HL-60/S4 treated with phorbol 12-myristate 13-acetate at 8.2 ng/mL for 4 days and 3 days (cell line): Measurements from ENCODE around the gene NSG1.
"Not testable (repeated sequence)": the region's sequence is repeated elsewhere in the genome, so short reads cannot be mapped to it uniquely, and the experiment has no call there.

Source experiments
- in situ Hi-C: fragments of 300-500 bp; cut with MboI; formaldehyde crosslinking; loops from 2 replicates; pipeline ENCODE4 v1.15.0; 2022; ENCODE audit warnings: low sequenced_read_pairs

The NSG1 gene

DNA sequence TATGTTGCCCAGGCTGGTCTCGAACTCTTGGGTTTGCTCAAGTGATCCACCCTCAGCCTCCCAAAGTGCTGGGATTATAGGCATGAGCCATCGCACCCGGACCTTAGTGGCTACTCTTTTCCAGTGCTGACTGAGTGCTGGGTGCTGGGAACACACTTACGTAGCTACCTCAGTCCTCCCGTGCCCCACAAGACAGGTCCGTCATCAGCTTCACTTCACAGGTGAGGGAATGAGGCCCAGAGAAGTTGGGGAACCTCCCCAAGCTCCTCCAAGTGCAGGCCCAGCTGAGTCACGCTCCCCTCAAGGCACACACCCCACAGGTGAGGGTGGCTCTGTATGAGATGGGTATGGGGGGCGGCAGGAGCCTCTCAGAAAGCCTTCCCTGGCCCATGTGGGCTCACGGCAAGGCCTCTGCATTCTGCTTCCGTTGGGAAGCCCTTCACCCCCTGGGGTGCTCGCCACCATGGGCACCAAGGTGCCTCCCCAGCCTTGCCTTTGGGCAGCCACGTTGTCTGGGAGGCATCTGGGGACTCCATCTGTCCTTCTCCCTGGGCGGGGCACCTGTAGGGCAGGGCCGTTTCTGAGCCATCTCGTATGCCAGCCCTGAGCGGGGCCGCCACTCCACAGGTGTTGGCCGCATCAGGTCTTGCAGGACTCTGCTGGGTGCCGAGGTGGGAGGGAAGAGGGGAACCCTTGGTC is 28.4 kb downstream of the NSG1 start:
- in situ Hi-C loops, result no loop called here

DNA sequence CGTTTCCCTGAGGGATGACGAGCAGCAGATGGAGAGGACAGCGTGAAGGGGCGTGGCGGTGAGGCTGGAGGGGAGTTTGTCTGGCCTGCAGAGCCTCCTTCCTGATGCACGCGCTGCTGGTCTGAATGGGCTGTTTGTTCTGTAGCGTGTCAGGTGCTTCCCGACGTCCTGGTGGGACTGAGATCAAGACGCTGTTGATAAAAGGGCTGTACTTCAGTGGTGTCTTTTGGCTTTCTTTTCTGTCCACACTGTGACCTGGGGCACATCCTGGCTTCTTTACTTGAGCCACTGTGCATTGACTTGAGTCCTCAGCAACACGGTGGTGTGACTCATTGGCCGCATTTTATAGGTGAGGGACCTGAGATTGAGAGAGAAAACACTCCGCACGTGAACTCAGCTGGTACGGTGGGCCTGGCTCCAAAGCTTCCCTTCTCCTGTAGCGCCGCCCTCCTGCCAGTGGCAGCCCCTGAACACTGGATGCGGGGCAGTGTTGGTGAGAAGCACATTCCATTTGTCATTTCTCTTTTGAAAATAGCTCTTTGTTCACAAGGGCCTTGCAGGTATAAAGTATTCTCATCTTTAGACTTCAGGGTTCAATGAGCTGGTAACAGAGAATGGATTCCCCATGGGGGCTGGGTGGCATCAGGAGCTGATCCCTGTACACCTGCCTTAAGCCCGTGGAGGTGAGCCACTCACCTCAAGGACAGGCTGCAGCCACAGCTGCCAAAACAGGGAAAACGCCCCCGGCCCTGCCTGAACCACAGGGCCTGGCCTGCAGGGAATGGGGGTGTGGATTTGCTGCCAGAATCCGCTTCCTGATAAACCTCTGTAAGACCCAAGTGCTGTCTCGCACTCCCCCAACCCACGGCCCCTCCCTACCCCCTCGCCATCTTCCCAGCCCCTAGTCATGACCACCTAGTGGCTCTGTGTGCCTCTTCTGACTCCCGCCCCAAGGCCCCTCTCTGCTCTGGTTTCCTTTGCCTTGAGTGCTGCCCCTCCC is 29.2 kb downstream of the NSG1 start:
- in situ Hi-C loops, result no loop called here

DNA sequence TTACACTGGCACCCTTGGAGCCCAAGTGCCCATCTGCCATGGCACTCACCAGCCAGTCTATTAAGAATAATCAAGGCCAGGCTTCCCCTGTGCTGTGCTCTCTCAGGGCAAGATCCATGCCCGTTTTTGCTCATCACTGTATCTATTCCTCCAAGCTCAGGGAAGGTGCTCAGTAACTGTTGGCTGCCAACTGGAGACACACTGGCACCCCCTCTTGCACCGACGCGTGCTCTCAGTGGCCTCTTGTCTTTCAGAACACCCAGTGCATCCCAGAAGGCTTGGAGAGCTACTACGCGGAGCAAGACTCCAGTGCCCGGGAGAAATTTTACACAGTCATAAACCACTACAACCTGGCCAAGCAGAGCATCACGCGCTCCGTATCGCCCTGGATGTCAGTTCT is 30.1 kb downstream of the NSG1 start:
- in situ Hi-C loops, result no loop called here

DNA sequence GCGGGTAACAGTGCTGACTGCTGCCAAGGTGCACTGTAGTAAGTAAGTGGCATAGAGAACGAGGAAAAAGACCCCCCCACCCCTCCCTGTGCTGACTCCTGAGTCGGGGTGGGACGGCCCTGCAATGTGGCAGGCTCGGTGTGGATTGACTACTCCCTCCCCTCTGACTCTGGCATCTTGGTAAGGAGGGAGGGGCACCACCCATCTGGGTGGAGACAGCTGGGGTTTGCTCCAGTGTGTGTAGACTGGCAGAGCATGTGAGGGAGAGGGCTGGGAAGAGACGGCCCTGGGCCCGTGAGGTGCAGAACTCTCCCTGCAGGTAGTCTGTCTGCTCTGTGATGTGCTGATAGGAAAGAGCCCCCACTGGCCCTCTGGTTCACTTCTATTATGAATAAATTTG is 31.0 kb downstream of the NSG1 start:
- in situ Hi-C loops, result no loop called here

DNA sequence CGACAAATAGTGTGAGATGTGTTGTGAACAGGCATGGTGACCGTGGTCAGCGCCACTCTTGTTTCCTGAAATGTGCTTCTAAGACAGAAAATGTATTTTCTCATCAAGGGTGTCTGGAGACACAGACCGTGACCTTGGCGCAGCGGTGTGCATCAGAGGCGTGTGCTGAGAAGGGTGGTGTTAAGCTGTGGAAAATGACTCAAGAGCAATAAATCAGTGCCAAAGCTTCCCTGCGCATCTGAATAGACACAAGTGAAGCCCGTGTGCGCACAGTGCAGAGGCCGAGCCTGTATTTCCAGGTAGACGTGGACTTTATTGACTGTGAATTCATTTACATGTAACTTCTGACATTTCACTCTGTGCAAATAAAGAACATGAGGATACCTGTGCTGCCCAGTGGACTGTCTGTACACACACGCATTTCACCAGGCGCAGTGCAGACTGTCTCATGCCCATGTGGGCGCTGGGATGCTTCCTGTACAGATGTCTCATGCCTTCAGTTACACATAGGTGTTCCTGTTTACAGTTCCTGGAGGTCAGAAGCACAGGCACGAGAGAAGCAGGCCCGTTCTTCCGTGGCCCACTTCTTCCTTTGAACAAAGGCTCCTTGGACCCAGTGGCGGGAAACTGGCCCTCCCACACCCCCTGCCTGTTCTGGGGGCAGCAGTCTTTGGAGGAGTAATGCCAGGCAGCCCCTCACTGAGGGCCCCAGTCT is 31.9 kb downstream of the NSG1 start:
- in situ Hi-C loops, result no loop called here

DNA sequence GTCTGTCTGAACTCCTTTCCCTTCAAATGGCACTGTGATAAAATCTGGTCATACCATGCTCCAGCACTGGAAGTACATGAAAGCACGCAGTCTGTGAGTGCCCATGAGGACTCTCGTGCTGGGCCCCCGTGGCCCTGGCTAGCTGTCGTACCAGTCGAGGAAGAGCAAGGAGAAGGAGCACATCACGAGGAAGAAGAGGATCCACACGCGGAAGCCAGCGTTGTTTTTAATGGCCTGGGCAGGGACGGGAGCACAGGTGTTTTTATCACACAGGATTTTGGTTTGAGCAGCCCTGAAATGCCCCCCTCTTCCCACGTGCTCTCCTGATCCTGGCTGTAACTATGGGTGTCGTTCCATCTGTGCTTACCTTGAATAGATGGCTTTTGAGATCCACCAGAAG is 33.0 kb downstream of the NSG1 start:
- in situ Hi-C loops, result no loop called here

DNA sequence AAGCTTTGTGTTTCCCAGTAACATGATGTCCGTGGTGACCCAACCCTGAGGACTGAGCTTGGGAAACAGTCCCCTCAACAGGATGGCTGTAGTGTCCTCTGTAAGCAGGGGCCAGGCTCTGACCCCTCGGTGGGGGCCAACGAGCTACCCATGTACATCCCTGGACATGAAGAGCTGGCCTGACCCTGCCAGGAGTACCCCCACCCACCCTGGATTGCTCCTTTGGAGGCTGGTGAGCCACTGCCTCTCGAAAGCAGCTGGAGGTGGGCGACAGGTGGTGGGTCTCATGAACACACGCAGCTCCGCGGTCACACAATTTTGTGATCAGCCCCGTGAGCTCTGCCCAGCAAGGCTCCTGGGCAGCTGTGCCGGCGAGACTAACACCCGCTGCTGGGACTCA is 33.5 kb downstream of the NSG1 start:
- in situ Hi-C loops, result no loop called here

DNA sequence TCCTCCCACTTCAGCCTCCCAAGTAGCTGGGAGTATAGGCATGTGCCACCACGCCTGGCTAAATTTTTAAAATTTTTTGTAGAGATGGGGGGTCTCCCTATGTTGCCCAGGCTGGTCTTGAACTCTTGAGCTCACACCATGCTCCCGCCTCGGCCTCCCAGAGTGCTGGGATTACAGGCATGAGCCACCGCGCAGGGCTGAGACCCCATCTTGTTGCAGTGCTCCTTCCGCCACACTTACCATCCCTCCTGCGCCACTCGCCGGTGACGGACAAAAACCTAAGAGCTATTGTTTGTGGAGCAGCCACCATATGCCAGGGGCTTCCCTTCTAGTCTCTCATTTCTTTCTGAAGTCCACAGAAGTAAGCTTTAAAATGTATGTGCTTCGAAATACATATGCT is 34.5 kb downstream of the NSG1 start:
- in situ Hi-C loops, result no loop called here

DNA sequence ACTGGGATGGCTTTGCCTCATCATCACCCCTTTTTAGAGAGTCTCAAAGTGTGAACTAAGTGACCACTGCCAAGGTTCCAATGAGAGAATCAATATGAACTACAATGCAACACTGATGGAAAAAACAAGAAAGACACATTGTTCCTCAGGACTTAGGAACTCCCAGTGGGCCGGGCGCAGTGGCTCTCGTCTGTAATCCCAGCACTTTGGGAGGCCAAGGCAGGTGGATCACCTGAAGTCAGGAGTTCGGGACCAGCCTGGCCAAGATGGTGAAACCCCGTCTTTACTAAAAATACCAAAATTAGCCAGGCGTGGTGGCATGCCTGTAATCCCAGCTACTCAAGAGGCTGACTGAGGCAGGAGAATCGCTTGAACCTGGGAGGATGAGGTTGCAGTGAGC is 35.2 kb downstream of the NSG1 start:
- in situ Hi-C loops, result not testable (repeated sequence)

DNA sequence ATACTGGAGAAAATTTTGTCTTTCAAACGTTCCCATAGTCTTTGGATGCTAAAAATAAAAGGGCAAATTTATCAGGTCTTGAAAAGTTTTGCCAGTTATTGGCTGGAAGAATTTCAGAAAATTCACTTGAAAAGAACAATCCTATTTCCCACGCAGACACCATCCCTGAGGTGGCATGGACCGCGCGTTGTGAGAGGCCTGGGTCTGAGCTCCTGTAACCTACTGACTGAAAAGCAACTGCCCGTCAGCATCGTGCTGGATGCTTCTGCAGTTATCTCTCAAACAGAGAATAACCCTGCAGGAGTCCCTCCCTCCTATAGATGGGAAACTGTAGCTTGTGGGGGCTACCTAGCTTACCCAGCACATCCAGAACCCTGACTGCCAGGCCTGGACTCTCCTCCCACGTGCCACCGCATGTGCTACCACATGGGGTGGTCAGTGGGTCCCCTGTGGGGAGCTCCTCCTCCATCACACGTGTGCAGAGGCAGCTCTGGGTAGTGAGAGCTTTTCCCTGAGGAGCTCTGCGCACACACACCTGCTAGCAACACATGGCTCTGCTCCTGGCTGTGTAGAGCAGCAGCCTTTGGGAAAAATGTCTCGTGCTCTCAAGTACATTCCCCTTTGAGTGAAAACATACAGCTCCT is 36.1 kb downstream of the NSG1 start:
- in situ Hi-C loops, result no loop called here

DNA sequence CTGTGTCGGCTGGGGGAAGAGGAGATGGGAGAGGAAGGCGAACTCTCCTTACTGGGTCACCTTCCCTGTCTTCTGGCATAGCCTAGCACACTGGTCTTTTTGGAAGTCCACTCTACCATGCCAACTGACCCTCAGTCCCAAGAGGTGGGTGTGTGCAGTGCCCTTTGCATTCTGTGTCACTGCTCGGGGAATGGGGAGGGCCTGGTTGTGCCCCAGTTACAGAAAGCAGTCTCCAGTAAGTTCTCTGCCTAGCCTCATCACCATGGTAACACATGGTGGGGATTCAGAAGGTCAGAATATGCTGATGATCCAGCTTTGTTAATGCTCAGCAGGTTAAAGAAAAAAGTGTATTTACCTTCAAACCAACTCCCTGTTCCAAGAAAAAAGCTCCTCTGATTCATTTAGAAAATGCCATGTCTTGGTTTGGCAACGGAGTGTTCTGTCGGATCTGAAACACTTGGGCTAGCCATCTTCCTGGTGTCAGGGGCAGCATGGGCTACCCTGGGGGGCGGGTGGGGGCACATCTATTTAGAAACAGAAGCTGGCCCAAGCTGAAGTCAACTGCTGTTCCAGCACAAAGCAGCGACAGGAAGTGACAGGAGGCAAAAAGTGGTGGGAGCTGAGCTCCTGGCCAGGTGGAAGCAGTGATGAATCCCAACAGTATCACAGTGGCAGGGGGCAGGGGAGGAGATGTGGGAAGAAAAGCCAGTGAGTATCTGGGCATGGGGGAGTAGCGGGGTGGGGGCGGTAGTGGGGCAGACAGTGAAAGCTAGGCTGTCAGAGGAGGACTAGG is 37.0 kb downstream of the NSG1 start:
- in situ Hi-C loops, result no loop called here

DNA sequence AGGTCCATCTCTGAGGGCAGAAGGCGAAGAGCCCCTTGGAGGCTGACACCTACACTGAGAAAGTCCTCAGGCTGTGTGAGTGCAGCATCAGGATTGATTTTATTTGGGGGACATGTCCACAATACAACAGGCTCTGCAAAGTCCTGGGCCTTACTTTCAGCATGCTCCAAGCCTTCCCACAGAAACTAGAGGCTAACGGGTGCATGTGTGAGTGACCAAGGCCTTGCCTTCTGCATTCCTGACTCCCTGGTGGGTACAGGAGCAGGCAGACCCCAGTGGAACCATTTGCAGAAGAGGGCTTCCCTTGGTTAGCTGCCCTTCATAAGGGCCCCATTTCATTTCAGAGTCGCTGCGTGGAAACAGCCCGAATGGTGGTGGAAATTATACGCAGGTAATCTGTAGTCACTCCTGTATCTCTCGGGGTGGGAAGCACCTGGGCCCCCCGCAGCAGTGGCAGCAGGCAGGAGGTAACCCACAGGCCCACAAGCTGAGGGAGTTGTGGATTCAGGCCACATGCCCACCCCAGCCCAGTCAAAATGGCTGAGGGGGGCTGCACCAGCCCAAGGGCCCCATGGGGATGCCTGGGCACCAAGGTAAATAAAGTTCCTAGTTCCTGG is 37.7 kb downstream of the NSG1 start:
- in situ Hi-C loops, result no loop called here

DNA sequence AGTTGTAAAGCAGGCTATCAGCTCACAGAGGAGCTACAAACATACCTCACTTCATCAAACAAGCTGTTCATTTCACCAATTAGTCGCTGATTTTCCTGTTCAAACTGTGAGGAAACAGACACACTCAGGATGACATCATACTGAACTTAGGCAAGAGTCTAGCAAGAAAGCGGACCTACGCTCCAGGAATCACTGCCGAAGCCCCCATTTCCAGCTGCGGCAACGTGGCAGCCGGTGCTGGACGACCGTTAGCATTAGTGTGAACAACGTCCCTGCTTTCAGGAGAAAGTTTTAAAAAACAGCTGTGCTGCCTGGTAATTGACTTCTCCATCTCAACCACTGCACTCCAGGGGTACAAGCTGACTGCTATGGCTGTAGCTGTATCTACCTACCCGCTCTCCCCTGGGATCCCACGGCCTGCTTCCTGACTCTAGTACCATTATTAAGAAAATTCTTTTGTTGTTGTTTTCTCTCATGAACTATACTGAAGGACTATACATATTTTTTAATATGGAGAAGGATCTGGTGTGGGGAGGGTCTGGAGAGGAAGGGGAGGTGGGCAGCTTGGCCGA is 38.3 kb downstream of the NSG1 start:
- in situ Hi-C loops, result no loop called here

DNA sequence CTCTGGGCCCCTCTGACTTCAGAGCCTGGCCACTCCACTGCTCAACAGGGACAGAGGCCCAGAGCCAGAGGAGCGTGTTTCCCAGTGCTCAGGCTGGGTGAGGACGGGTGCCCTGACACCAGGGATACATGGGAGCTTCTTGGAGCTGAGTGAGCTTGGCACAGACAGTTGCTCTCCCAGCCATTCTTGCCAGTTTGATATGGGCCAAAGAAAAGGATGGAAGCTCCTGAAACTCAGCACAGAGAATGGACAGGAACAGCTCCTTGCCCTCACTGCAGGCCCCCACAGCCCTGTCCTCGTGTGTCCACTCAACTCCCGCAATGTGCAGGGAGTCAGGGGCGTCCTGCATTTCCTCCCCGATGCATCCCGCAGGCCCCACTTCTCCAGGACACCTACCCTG is 38.8 kb downstream of the NSG1 start:
- in situ Hi-C loops, result no loop called here

DNA sequence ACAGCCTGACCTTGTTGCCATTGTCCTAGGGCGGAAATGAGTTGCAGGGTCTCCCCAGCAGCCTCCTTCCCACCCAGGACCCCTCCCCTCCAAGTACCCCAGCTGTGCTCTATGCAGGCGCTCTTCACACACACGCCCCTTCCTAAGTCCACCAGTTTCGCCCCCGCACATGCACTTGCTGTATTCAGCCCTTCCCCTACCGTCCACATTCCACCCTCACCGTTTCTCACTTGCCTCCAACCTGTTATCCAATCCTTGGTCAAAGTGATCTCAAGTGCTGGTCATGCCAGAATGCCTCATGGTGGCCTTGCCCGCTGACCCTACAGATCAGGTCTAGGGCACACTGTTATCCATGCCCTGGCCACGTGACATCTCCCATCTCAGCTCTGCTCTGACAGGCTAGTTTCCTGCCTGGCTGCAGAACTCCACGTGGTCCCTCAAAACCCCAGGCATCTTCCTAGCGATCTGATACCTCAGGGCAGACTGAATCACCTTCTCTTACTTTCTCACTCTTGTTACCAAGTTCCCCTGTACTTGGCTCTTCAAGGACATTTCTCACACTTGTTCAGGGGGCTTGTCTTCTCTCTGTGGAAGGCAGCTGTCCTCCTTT is 39.7 kb downstream of the NSG1 start:
- in situ Hi-C loops, result no loop called here

DNA sequence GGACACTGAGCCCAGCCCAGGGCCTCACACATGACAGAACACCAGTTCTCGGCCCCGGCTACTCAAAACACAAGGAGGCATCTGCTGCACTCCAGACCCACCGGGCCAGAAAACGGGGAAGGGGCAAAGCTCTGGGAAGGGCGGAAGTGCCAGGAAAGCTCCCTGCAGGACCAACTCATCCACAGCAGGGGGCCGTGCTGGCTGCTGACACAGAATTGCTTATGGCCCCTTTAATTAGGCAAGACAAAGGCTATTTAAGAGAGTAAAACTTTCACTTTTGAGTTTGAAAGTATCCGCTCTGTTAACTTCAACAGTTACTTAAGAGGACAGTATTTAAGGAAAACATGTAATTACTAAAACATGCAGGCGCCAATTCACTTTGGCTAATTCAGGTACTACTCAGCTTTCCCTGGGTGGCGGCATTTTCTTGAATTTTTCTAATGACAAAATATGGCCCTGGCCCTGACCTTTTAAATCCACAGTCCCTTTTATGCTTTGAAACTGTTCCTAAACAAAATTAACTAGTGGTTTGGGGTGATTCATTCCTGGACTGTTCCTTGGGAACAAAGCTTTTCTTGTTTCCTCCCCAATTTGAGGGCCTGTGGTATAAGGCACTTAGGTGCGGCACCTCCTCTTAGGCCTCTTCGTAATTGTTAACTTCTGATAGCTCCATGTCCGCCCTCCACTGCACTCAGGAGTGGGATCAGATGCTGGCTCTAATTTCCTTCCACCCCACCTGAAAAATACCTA is 40.4 kb downstream of the NSG1 start:
- in situ Hi-C loops, result no loop called here

DNA sequence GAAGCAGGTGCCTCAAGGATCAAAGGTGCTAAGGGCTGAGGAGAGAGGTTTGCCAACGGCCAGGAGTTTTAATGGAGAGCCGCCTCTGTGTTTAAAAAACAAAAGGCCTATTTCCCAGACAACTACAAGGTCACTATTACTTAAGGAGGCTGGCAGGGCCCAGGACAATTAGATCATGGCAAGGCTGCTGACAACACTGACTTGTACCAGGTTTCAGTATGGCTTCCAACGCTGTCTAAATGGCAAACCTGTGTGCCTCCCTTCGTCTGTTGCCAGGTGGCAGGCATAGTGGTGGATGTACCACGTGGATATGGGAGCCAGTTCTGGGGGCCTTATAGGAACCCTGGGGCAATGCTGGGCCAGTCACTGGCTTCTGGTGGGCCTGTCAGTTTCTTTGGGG is 41.0 kb downstream of the NSG1 start:
- in situ Hi-C loops, result no loop called here
